ENCODE measurements around the gene FSD2. TPM values are rescaled to one million over a fixed set of nuclear protein-coding genes. Genes with fewer than 3 reads are reported as not detected.

FSD2 gene
- total and polyA plus RNA-seq, 2 of the 4 experiments (the other 2 are of a cell fraction): not detected

GRCh38 chr15:82764117-82764490 is 41.8 kb downstream of the FSD2 start:
- Histone ChIP-seq H2BK20ac (ENCODE audit: low read depth, low read length) (no peak overlapping the region), H3K4me2 (ENCODE audit: low read depth, low read length) (no peak overlapping the region), H3K14ac (replicated peaks; ENCODE audit: low read depth, low read length) (no peak overlapping the region), H2AFZ (replicated peaks; ENCODE audit: low read length, poor library complexity) (no peak overlapping the region), H3K79me1 (ENCODE audit: low read depth in 1 of 2, low read length in 2 of 2) (peaks cover 2 to 4% of the 10 kb centered on the region in 2 experiments), H4K20me1 (ENCODE audit: insufficient read depth, low read length) (no peaks in the 10 kb centered on the region), H4K5ac (ENCODE audit: low read depth, low read length) (no peak overlapping the region), H3K56ac (ENCODE audit: extremely low read depth, insufficient read depth, low read length) (no peak overlapping the region), H4K91ac (ENCODE audit: insufficient read depth, low read depth, low read length) (no peak overlapping the region), H3K4me1 (ENCODE audit: control insufficient read depth, insufficient read depth, low read length) (no peaks in the 10 kb centered on the region), H3K27ac (ENCODE audit: insufficient read depth, low read length) (no peak overlapping the region), H3K18ac (ENCODE audit: low read depth, low read length) (no peak overlapping the region), H3K27me3 (ENCODE audit: control insufficient read depth, insufficient read depth, low read length) (no peaks in the 10 kb centered on the region), H3K4me3 (ENCODE audit: insufficient read depth, low read depth, low read length) (no peak overlapping the region), H3K9ac (ENCODE audit: low read depth, low read length) (no peak overlapping the region), H2AK9ac (replicated peaks; ENCODE audit: low read depth, low read length, poor library complexity) (no peak overlapping the region), H3K23ac (ENCODE audit: low read depth, low read length) (no peak overlapping the region), H3K9me3 (ENCODE audit: control insufficient read depth, insufficient read depth, low read length) (no peaks in the 10 kb centered on the region), H3K4ac (ENCODE audit: low read depth, low read length) (no peak overlapping the region), H2BK120ac (ENCODE audit: low read depth, low read length) (no peak overlapping the region), H3K36me3 (ENCODE audit: control insufficient read depth, insufficient read depth, low read length) (peaks cover 14% of the 10 kb centered on the region), H2AK5ac (ENCODE audit: low read depth, low read length) (no peak overlapping the region), H4K8ac (ENCODE audit: low read depth in 2 of 2, low read length in 2 of 2) (no peak overlapping the region), H2BK15ac (ENCODE audit: low read depth, low read length) (no peak overlapping the region), H2BK5ac (ENCODE audit: low read depth, low read length, poor library complexity, severe bottlenecking) (no peak overlapping the region), H3K9me1 (ENCODE audit: insufficient read depth, low read length) (peaks cover 10% of the 10 kb centered on the region; the same call in 1 of the 2 replicates)
- in situ Hi-C loops (cut with MboI; ENCODE audit: low sequenced_read_pairs): no loop called here
- TF ChIP-seq MXI1 (IDR thresholded peaks at IDR 0.05; ENCODE audit: borderline replicate concordance, low read depth, low read length): no peak
- TF ChIP-seq RCOR1 (IDR thresholded peaks at IDR 0.05; ENCODE audit: insufficient replicate concordance, low read length): no peak
- TF ChIP-seq CTCF (conservative IDR thresholded peaks at IDR 0.05; ENCODE audit: low read depth, low read length): no peak
- TF ChIP-seq MAZ (IDR thresholded peaks at IDR 0.05; ENCODE audit: borderline replicate concordance, low read depth, low read length): no peak
- no peak for TF ChIP-seq POLR2A (IDR thresholded peaks at IDR 0.05; ENCODE audit: low read depth, low read length)
- TF ChIP-seq USF2 (IDR thresholded peaks at IDR 0.05; ENCODE audit: low read depth, low read length): no peak
- TF ChIP-seq RAD21 (IDR thresholded peaks at IDR 0.05; ENCODE audit: low read length): no peak
- no peak for TF ChIP-seq RFX5 (IDR thresholded peaks at IDR 0.05; ENCODE audit: low read depth, low read length)
- TF ChIP-seq CHD1 (IDR thresholded peaks at IDR 0.05; ENCODE audit: low read depth, low read length): no peak
- TF ChIP-seq FOS (IDR thresholded peaks at IDR 0.05; ENCODE audit: low read depth, low read length): no peak
- TF ChIP-seq SMC3 (IDR thresholded peaks at IDR 0.05; ENCODE audit: low read depth, low read length): no peak
- no peak for TF ChIP-seq MAFK (IDR thresholded peaks at IDR 0.05; ENCODE audit: low read depth, low read length)
- no peak for TF ChIP-seq CEBPB (IDR thresholded peaks at IDR 0.05; ENCODE audit: low read depth, low read length)
- TF ChIP-seq BHLHE40 (IDR thresholded peaks at IDR 0.05; ENCODE audit: low read depth, low read length): no peak
- DNase-seq (no peak), ATAC-seq (ENCODE audit: low read depth) (no peak)
- BruUV-seq (replicated peaks): no TSS peak
- no CpG with 5 or more reads among the region's 4 CpGs for WGBS, 2 experiments (ENCODE audit: extremely low coverage in 2 of 2, insufficient read length in 1 of 2)
- POLR2A ChIA-PET (ENCODE audit: unreplicated experiment): no interaction called here
- CTCF ChIA-PET: no interaction called here
- intact Hi-C loops (cut with micrococcal nuclease): no loop called here
- dilution Hi-C loops (cut with HindIII; ENCODE audit: low sequenced_read_pairs, unreplicated experiment): no loop called here

Data from IMR-90 (cell line).